ENCODE results near the gene SLC8A2. TPM values are rescaled to one million over a fixed set of nuclear protein-coding genes. Genes with fewer than 3 reads are reported as not detected.

The SLC8A2 gene
- total RNA-seq, 1 donor from 2014 or later: 115 TPM

DNA sequence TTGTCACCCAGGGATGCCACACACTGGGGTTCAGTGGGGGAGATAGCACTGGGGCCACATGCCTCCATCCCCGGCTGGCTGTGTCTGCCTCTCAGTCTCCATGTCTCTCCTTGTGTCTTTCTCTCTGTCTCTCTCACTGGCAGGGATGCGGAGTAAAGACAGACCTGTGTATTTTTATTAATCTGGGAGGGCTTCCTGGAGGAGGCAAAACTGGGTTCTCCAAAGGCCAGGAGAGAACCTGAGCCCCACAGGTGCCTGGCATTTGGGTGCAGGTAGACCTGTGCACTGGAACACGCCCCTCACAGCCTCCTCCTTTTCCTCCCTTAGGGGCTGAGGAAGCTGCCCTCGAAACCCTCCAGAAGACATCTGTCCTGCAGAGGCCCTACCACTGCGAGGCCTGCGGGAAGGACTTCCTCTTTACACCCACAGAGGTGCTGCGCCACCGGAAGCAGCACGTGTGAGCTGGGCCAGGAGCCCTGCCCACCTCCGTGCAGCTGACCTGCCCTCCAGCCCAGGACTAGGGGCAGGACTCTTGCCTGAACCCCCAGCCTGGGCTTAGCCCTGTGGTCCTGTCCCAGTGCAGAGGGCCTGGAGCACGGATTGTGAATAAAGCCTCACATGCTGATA lies 89.9 kb downstream of the SLC8A2 start:
- H3K27me3 Mint-ChIP-seq (ENCODE audit: unreplicated experiment): peaks cover 14% of the 10 kb centered on the region
- no peak overlapping the region for H3K4me3 Mint-ChIP-seq (ENCODE audit: unreplicated experiment)
- H3K4me1 Mint-ChIP-seq (ENCODE audit: low read depth, unreplicated experiment): peaks cover 15% of the 10 kb centered on the region
- H3K9me3 Mint-ChIP-seq (ENCODE audit: unreplicated experiment): peaks cover 8% of the 10 kb centered on the region
- TF ChIP-seq, protein P1, sequence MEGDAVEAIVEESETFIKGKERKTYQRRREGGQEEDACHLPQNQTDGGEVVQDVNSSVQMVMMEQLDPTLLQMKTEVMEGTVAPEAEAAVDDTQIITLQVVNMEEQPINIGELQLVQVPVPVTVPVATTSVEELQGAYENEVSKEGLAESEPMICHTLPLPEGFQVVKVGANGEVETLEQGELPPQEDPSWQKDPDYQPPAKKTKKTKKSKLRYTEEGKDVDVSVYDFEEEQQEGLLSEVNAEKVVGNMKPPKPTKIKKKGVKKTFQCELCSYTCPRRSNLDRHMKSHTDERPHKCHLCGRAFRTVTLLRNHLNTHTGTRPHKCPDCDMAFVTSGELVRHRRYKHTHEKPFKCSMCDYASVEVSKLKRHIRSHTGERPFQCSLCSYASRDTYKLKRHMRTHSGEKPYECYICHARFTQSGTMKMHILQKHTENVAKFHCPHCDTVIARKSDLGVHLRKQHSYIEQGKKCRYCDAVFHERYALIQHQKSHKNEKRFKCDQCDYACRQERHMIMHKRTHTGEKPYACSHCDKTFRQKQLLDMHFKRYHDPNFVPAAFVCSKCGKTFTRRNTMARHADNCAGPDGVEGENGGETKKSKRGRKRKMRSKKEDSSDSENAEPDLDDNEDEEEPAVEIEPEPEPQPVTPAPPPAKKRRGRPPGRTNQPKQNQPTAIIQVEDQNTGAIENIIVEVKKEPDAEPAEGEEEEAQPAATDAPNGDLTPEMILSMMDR (IDR thresholded peaks at IDR 0.05; ENCODE audit: partially characterized antibody, unreplicated experiment): no peak
- DNase-seq: no peak
- peak overlapping the region; percentile 78 for H3K27ac Mint-ChIP-seq (ENCODE audit: unreplicated experiment)
- peaks cover 4% of the 10 kb centered on the region for H3K36me3 Mint-ChIP-seq (ENCODE audit: unreplicated experiment)

DNA sequence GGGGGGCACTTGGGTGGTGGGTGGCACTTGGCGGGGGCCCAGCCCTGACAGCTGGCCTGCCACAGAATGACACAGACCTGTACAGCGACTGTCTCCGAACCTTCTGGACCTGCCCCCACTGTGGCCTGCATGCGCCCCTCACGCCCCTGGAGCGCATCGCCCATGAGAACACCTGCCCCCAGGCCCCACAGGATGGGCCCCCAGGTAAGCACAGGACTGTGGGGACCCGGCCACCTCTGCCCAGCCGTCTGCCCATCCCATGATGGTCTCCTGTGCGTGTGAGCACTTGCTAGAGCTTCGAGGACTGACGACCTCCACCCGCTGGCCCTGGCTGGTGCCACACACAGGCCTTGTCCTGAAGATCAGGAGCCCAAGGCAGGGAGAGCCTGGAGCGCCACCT lies 90.6 kb downstream of the SLC8A2 start:
- Mint-ChIP-seq H3K9me3 (ENCODE audit: unreplicated experiment) (peaks cover 8% of the 10 kb centered on the region), H3K27me3 (ENCODE audit: unreplicated experiment) (peaks cover 14% of the 10 kb centered on the region), H3K36me3 (ENCODE audit: unreplicated experiment) (peaks cover 4% of the 10 kb centered on the region), H3K4me1 (ENCODE audit: low read depth, unreplicated experiment) (peaks cover 15% of the 10 kb centered on the region), H3K4me3 (ENCODE audit: unreplicated experiment) (no peak overlapping the region), H3K27ac (ENCODE audit: unreplicated experiment) (no peak overlapping the region)
- TF ChIP-seq, protein P1 (IDR thresholded peaks at IDR 0.05; ENCODE audit: partially characterized antibody, unreplicated experiment): no peak
- no peak for DNase-seq

DNA sequence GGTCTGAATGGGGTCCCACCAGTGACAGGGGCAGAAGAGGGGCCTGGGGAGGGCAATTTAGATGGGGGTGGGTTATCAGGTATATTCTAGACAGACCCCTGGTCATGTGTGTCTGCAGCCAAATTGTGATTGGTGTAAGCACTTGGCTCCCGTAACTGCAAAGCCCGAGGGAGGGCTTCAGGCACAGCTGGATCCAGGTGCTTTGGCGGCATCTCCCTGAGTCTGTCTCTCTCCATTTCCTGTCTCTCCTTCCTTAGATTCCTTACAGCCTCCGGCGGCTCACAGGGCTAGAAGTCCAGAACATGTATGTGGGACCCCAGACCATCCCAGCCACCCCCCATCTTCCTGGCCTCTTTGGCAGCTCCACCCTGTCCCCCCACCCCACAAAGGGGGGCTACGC lies 91.1 kb downstream of the SLC8A2 start:
- Mint-ChIP-seq H3K4me1 (ENCODE audit: low read depth, unreplicated experiment) (peaks cover 15% of the 10 kb centered on the region), H3K4me3 (ENCODE audit: unreplicated experiment) (no peak overlapping the region), H3K9me3 (ENCODE audit: unreplicated experiment) (peaks cover 10% of the 10 kb centered on the region), H3K27me3 (ENCODE audit: unreplicated experiment) (peaks cover 10% of the 10 kb centered on the region), H3K36me3 (ENCODE audit: unreplicated experiment) (peaks cover 4% of the 10 kb centered on the region), H3K27ac (ENCODE audit: unreplicated experiment) (no peak overlapping the region)
- TF ChIP-seq, protein P1 (IDR thresholded peaks at IDR 0.05; ENCODE audit: partially characterized antibody, unreplicated experiment): no peak
- DNase-seq: no peak

DNA sequence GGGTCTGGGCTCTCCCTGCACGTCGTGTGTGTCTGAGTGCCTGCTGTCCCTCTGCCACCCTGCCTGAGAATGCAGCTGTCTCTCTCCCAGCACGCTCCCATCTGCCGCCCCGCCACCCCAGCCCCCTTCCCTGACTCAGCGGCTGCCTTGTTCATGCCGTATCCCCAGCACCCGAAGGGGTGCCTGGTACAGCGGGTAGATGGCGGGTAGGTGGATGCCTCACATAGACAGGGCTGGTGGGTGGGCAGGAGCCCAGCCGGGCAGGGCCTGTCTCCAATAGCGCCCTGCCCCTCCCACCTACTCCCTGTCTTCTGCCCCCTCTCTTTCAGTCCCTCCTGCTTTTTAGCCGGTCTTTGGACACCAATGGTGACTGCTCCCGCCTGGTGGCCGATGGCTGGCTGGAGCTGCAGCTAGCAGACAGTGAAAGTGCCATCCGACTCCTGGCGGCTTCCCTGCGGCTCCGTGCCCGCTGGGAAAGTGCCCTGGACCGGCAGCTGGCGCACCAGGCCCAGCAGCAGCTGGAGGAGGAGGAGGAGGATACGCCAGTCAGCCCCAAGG lies 92.2 kb downstream of the SLC8A2 start:
- H3K27me3 Mint-ChIP-seq (ENCODE audit: unreplicated experiment): peaks cover 11% of the 10 kb centered on the region
- H3K4me1 Mint-ChIP-seq (ENCODE audit: low read depth, unreplicated experiment): peaks cover 15% of the 10 kb centered on the region
- TF ChIP-seq, protein P1 (IDR thresholded peaks at IDR 0.05; ENCODE audit: partially characterized antibody, unreplicated experiment): no peak
- no peak overlapping the region for H3K4me3 Mint-ChIP-seq (ENCODE audit: unreplicated experiment)
- H3K9me3 Mint-ChIP-seq (ENCODE audit: unreplicated experiment): peaks cover 10% of the 10 kb centered on the region
- H3K36me3 Mint-ChIP-seq (ENCODE audit: unreplicated experiment): peaks cover 4% of the 10 kb centered on the region
- H3K27ac Mint-ChIP-seq (ENCODE audit: unreplicated experiment): peak overlapping the region; percentile 93
- DNase-seq: peak; percentile 46

DNA sequence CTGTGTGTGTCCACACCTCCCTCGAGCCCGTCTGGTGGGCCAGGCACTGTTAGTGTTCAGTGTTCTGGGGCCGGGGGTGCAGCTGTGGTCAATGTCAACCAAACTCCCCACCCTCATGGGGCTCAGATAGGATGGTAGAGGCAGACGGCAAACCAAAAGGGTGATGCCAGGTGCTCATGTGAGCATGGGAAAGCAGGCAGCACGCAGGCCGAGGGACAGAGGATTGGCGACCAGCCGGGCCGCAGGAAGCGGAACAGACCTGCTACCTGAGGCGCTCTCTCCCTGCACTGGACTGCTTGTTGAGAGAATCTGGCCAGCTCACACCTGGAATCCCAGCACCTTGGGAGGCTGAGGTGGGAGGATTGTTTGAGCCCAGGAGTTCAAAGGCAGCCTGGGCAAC lies 93.4 kb downstream of the SLC8A2 start:
- H3K27me3 Mint-ChIP-seq (ENCODE audit: unreplicated experiment): peaks cover 11% of the 10 kb centered on the region
- DNase-seq: no peak
- H3K4me1 Mint-ChIP-seq (ENCODE audit: low read depth, unreplicated experiment): peaks cover 14% of the 10 kb centered on the region
- no peak overlapping the region for H3K27ac Mint-ChIP-seq (ENCODE audit: unreplicated experiment)
- peaks cover 10% of the 10 kb centered on the region for H3K9me3 Mint-ChIP-seq (ENCODE audit: unreplicated experiment)
- TF ChIP-seq, protein P1 (IDR thresholded peaks at IDR 0.05; ENCODE audit: partially characterized antibody, unreplicated experiment): no peak
- no peak overlapping the region for H3K4me3 Mint-ChIP-seq (ENCODE audit: unreplicated experiment)
- H3K36me3 Mint-ChIP-seq (ENCODE audit: unreplicated experiment): peaks cover 4% of the 10 kb centered on the region

Data from glutamatergic neuron (in vitro differentiated cells).